Keratinocyte (primary cell): ENCODE results near the gene DENND2A.

Experiments used
- EZH2 ChIP-seq: IDR thresholded peaks from one replicate; pipeline ENCODE4 v1.6.1; 2012; ENCODE audit warnings: inconsistent platforms, mild to moderate bottlenecking, low read length, moderate library complexity
- TF ChIP-seq, protein P1 (sequence below), 3 experiments: IDR thresholded peaks in 1 of 3; conservative IDR thresholded peaks in 1 of 3; optimal IDR thresholded peaks in 1 of 3; 2 replicates in 2 of 3; 3 replicates in 1 of 3; pipeline versions ENCODE3 to v1.5.1; 2011; ENCODE audit warnings: low read length in 3 of 3, mild to moderate bottlenecking in 3 of 3, moderate library complexity in 2 of 3, control low read depth in 1 of 3, inconsistent platforms in 1 of 3; ENCODE audit not compliant: insufficient read depth in 2 of 3; ENCODE audit errors: extremely low read depth in 1 of 3

DNA sequence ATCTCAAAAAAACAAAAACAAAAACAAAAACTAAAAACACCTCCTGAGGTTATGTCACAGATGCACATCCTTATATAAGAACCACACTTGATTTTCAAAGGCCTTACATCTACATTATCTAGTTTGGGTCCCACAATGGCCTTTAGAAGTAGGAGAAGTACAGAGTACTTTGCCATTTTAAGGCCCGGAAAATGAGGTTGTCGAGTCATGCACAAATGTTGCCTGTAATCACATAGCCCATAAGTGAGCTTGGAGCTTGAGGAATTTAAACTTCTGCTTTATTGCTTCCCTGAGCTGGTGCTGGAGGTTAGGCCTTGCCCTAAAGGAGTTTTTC, 151.6 kb downstream of the DENND2A start:
- no peak for TF ChIP-seq EZH2
- TF ChIP-seq, protein P1, sequence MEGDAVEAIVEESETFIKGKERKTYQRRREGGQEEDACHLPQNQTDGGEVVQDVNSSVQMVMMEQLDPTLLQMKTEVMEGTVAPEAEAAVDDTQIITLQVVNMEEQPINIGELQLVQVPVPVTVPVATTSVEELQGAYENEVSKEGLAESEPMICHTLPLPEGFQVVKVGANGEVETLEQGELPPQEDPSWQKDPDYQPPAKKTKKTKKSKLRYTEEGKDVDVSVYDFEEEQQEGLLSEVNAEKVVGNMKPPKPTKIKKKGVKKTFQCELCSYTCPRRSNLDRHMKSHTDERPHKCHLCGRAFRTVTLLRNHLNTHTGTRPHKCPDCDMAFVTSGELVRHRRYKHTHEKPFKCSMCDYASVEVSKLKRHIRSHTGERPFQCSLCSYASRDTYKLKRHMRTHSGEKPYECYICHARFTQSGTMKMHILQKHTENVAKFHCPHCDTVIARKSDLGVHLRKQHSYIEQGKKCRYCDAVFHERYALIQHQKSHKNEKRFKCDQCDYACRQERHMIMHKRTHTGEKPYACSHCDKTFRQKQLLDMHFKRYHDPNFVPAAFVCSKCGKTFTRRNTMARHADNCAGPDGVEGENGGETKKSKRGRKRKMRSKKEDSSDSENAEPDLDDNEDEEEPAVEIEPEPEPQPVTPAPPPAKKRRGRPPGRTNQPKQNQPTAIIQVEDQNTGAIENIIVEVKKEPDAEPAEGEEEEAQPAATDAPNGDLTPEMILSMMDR (optimal IDR thresholded peaks at IDR 0.05 in 1 of 3, IDR thresholded peaks at IDR 0.05 in 1 of 3, conservative IDR thresholded peaks at IDR 0.05 in 1 of 3; ENCODE audit: extremely low read depth in 1 of 3, insufficient read depth in 2 of 3, low read length in 3 of 3), result no peak
